Measurements from ENCODE around the gene TOR3A.

TOR3A gene

GRCh38 chr1:179089827-179090482 lies 8.1 kb downstream of the TOR3A start:
- Mint-ChIP-seq H3K4me1 (peaks cover 5% of the 10 kb centered on the region), H3K27me3 (no peaks in the 10 kb centered on the region), H3K36me3 (ENCODE audit: low read depth) (peaks cover 21% of the 10 kb centered on the region), H3K9me3 (no peaks in the 10 kb centered on the region), H3K4me3 (no peak overlapping the region), H3K27ac (no peak overlapping the region)
- no peak for DNase-seq
- no peak for ATAC-seq

- H3K4me3 Mint-ChIP-seq = no peak overlapping the region
- H3K27ac Mint-ChIP-seq = no peak overlapping the region
- no peak for ATAC-seq
- H3K4me1 Mint-ChIP-seq = peaks cover 5% of the 10 kb centered on the region
- no peak for DNase-seq
- no peaks in the 10 kb centered on the region for H3K9me3 Mint-ChIP-seq
- H3K36me3 Mint-ChIP-seq (ENCODE audit: low read depth) = peaks cover 22% of the 10 kb centered on the region
- H3K27me3 Mint-ChIP-seq = no peaks in the 10 kb centered on the region
Measured at GRCh38 chr1:179090522-179090921, 8.7 kb downstream of the TOR3A start.

- Mint-ChIP-seq H3K27me3 (no peaks in the 10 kb centered on the region), H3K36me3 (ENCODE audit: low read depth) (peaks cover 24% of the 10 kb centered on the region), H3K9me3 (no peaks in the 10 kb centered on the region), H3K4me3 (no peak overlapping the region), H3K27ac (no peak overlapping the region), H3K4me1 (peaks cover 5% of the 10 kb centered on the region)
- DNase-seq (no peak), ATAC-seq (no peak)
Measured at GRCh38 chr1:179090923-179091322, 9.1 kb downstream of the TOR3A start.

GRCh38 chr1:179091691-179092165 lies 9.9 kb downstream of the TOR3A start:
- Mint-ChIP-seq H3K9me3 (no peaks in the 10 kb centered on the region), H3K27me3 (no peaks in the 10 kb centered on the region), H3K27ac (no peak overlapping the region), H3K4me3 (no peak overlapping the region), H3K36me3 (ENCODE audit: low read depth) (peaks cover 26% of the 10 kb centered on the region), H3K4me1 (peaks cover 5% of the 10 kb centered on the region)
- ATAC-seq (no peak), DNase-seq (no peak)

- no peaks in the 10 kb centered on the region for H3K27me3 Mint-ChIP-seq
- H3K36me3 Mint-ChIP-seq (ENCODE audit: low read depth) = peaks cover 29% of the 10 kb centered on the region
- ATAC-seq (no peak), DNase-seq (no peak)
- peaks cover 5% of the 10 kb centered on the region for H3K4me1 Mint-ChIP-seq
- peak overlapping the region; percentile 37 for H3K27ac Mint-ChIP-seq
- H3K9me3 Mint-ChIP-seq = no peaks in the 10 kb centered on the region
- no peak overlapping the region for H3K4me3 Mint-ChIP-seq
Measured at GRCh38 chr1:179092896-179093461, 11.1 kb downstream of the TOR3A start.

GRCh38 chr1:179094818-179095217 lies 12.9 kb downstream of the TOR3A start:
- H3K4me1 Mint-ChIP-seq = no peaks in the 10 kb centered on the region
- ATAC-seq (no peak), DNase-seq (no peak)
- H3K27ac Mint-ChIP-seq = no peak overlapping the region
- H3K4me3 Mint-ChIP-seq = no peak overlapping the region
- H3K9me3 Mint-ChIP-seq = no peaks in the 10 kb centered on the region
- H3K27me3 Mint-ChIP-seq = no peaks in the 10 kb centered on the region
- peaks cover 20% of the 10 kb centered on the region for H3K36me3 Mint-ChIP-seq (ENCODE audit: low read depth)

- no peak overlapping the region for H3K4me3 Mint-ChIP-seq
- H3K36me3 Mint-ChIP-seq (ENCODE audit: low read depth) = peaks cover 20% of the 10 kb centered on the region
- no peaks in the 10 kb centered on the region for H3K9me3 Mint-ChIP-seq
- no peaks in the 10 kb centered on the region for H3K4me1 Mint-ChIP-seq
- H3K27me3 Mint-ChIP-seq = no peaks in the 10 kb centered on the region
- no peak for DNase-seq
- H3K27ac Mint-ChIP-seq = no peak overlapping the region
- no peak for ATAC-seq
Measured at GRCh38 chr1:179095377-179095776, 13.5 kb downstream of the TOR3A start.

GRCh38 chr1:179095924-179096323 lies 14.1 kb downstream of the TOR3A start:
- ATAC-seq = no peak
- H3K4me3 Mint-ChIP-seq = no peak overlapping the region
- H3K4me1 Mint-ChIP-seq = no peaks in the 10 kb centered on the region
- H3K36me3 Mint-ChIP-seq (ENCODE audit: low read depth) = peaks cover 20% of the 10 kb centered on the region
- DNase-seq = no peak
- H3K27me3 Mint-ChIP-seq = no peaks in the 10 kb centered on the region
- no peak overlapping the region for H3K27ac Mint-ChIP-seq
- H3K9me3 Mint-ChIP-seq = no peaks in the 10 kb centered on the region

GRCh38 chr1:179099891-179100290 lies 18.0 kb downstream of the TOR3A start:
- no peaks in the 10 kb centered on the region for H3K4me1 Mint-ChIP-seq
- DNase-seq (no peak), ATAC-seq (no peak)
- no peaks in the 10 kb centered on the region for H3K9me3 Mint-ChIP-seq
- no peaks in the 10 kb centered on the region for H3K27me3 Mint-ChIP-seq
- H3K27ac Mint-ChIP-seq = no peak overlapping the region
- peaks cover 12% of the 10 kb centered on the region for H3K36me3 Mint-ChIP-seq (ENCODE audit: low read depth)
- no peak overlapping the region for H3K4me3 Mint-ChIP-seq

GRCh38 chr1:179101566-179101965 lies 19.7 kb downstream of the TOR3A start:
- Mint-ChIP-seq H3K27me3 (no peaks in the 10 kb centered on the region), H3K9me3 (no peaks in the 10 kb centered on the region), H3K36me3 (ENCODE audit: low read depth) (peaks cover 7% of the 10 kb centered on the region), H3K27ac (no peak overlapping the region), H3K4me1 (no peaks in the 10 kb centered on the region), H3K4me3 (no peak overlapping the region)
- DNase-seq (no peak), ATAC-seq (no peak)

GRCh38 chr1:179103999-179104398 lies 22.1 kb downstream of the TOR3A start:
- H3K36me3 Mint-ChIP-seq (ENCODE audit: low read depth) = peaks cover 3% of the 10 kb centered on the region
- DNase-seq (no peak), ATAC-seq (no peak)
- no peaks in the 10 kb centered on the region for H3K27me3 Mint-ChIP-seq
- H3K4me1 Mint-ChIP-seq = no peaks in the 10 kb centered on the region
- no peaks in the 10 kb centered on the region for H3K9me3 Mint-ChIP-seq
- no peak overlapping the region for H3K4me3 Mint-ChIP-seq
- no peak overlapping the region for H3K27ac Mint-ChIP-seq

GRCh38 chr1:179104611-179105250 lies 22.9 kb downstream of the TOR3A start:
- Mint-ChIP-seq H3K27ac (no peak overlapping the region), H3K4me3 (no peak overlapping the region), H3K36me3 (ENCODE audit: low read depth) (peaks cover 7% of the 10 kb centered on the region), H3K9me3 (no peaks in the 10 kb centered on the region), H3K4me1 (no peaks in the 10 kb centered on the region), H3K27me3 (no peaks in the 10 kb centered on the region)
- no peak for ATAC-seq
- DNase-seq = no peak

GRCh38 chr1:179105393-179105792 lies 23.5 kb downstream of the TOR3A start:
- no peaks in the 10 kb centered on the region for H3K4me1 Mint-ChIP-seq

GRCh38 chr1:179107706-179108629 lies 26.1 kb downstream of the TOR3A start:
- DNase-seq (no peak), ATAC-seq (no peak)
- no peak overlapping the region for H3K27ac Mint-ChIP-seq
- H3K9me3 Mint-ChIP-seq = no peaks in the 10 kb centered on the region
- H3K4me3 Mint-ChIP-seq = no peak overlapping the region
- no peaks in the 10 kb centered on the region for H3K4me1 Mint-ChIP-seq
- H3K36me3 Mint-ChIP-seq (ENCODE audit: low read depth) = peaks cover 11% of the 10 kb centered on the region
- no peaks in the 10 kb centered on the region for H3K27me3 Mint-ChIP-seq

More at GRCh38 chr1:179105393-179105792, 23.5 kb downstream of the TOR3A start:
- no peaks in the 10 kb centered on the region for H3K27me3 Mint-ChIP-seq
- DNase-seq (no peak), ATAC-seq (no peak)
- no peak overlapping the region for H3K27ac Mint-ChIP-seq
- peaks cover 7% of the 10 kb centered on the region for H3K36me3 Mint-ChIP-seq (ENCODE audit: low read depth)
- no peaks in the 10 kb centered on the region for H3K9me3 Mint-ChIP-seq
- H3K4me3 Mint-ChIP-seq = no peak overlapping the region
